Right ventricle myocardium superior (tissue), 1 donor: Measurements from ENCODE around the gene MYO1B. TPM values are rescaled to one million over a fixed set of nuclear protein-coding genes. Genes with fewer than 3 reads are reported as not detected.

Experiments used
- ATAC-seq: fragments of 200-7000 bp; cut with Tn5 transposase; one replicate; pipeline ENCODE4 v1.9.1; 2020; ENCODE audit warnings: mild to moderate bottlenecking; ENCODE audit not compliant: poor library complexity
- DNase-seq: peaks from one replicate; pipeline ENCODE4 v3.0.0-alpha.2; 2020
- intact Hi-C: fragments of 100-400 bp; cut with DNase I; formaldehyde crosslinking; loops from one replicate; pipeline ENCODE4 v1.11.2; 2022
- total RNA-seq: library from RNA; stranded (reverse); fragmentation: NEBNext Ultra II Directional; extraction: Animal tissue kit (Norgen Biotek cat#: 25700); gene quantifications from one replicate; pipeline ENCODE4 v1.2.1, GENCODE V29; 2021
- donor health status: DM: no; HTN: yes; CAD: no; lungs with severe emphysema.

MYO1B gene
- total RNA-seq, 1 donor from 2014 or later: 16.8 TPM

DNA sequence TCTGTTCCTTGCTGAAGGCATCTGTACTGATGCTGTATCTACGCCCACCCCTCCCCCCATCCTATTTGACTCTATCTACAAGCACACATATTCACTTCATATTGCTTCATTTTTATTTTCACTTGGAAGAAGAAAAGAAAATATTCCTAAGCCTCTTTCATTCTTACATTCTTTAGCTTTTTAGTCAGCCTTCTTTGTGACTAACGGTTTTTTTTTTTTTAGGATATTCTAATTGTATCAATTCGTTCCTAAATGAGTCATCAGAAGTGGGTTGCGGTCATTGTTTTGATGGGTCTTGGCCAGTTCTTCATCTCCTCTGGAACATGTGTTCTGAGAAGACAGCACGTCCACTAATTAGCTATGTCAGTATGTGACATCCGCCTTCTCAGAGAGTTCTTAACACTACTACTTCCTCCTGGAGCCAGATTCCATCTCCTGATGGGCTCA lies 88.7 kb downstream of the MYO1B start:
- intact Hi-C loops: no loop called here
- ATAC-seq: peak; percentile 31
- DNase-seq: no peak

GRCh38 chr2:191335875-191336464 lies 90.8 kb downstream of the MYO1B start:
- intact Hi-C loops: no loop called here
- DNase-seq (no peak), ATAC-seq (peak; percentile 49)

DNA sequence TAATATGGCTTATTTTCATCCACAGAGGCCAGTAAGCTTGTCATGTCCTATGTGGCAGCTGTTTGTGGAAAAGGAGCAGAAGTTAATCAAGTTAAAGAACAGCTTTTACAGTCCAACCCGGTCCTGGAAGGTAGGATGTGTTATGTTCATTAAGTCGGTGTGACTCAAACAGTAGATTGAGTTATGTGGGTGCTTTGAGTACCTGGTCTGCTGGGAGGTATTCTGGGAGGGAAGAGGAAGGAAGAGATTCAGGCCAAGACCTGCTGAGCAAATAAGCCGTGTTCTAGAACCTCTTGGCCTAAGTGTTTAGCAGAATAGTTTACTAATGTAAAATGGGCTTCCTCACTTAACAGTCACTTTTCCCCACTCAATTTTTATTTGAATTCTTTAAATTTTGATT lies 96.2 kb downstream of the MYO1B start:
- DNase-seq (no peak), ATAC-seq (no peak)
- intact Hi-C loops: no loop called here

DNA sequence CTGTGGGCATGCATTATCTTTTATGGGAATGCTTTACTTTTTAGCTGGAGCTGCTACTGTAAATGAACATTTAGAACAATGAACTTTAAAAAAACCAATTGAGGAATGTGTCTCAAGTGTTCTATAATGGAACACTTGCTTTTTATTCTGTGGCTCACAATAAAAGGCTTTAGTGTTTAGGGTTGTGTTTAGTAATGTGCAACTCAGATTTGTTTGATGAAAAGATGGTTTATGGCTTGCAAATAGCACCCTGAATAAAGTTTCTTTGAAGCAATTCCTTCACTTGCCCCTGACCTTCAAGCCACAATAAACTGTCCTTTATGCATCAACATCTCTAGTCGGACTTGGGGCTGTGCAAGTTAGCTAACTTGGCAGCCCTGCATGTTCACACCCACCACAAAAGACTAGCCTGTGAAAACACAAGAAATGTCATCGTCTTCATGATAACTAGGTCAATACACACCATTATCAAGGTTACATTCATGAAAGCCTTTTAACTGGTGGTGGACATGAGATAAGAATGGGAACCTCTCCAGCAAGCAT lies 98.7 kb downstream of the MYO1B start:
- ATAC-seq (no peak), DNase-seq (no peak)
- intact Hi-C loops: no loop called here

DNA sequence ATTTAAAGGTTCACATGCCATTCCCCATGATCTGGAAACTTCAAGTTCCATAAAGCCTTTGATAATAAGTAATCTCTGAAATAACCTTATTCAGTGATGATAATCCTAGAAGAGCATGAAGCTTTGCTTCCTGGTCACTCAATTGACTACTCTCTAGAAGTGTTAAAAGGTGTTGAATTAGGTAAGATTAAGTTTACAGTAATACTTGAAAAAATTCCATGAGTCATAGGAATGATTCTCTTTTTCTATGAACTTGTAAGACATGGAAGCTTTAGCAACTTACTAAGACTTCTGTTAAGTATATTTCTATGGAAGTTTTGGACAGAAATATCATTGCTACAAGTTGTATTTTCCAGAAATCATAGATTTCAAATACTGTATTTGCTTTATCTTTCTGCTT lies 100.6 kb downstream of the MYO1B start:
- intact Hi-C loops: no loop called here
- DNase-seq (no peak), ATAC-seq (no peak)

DNA sequence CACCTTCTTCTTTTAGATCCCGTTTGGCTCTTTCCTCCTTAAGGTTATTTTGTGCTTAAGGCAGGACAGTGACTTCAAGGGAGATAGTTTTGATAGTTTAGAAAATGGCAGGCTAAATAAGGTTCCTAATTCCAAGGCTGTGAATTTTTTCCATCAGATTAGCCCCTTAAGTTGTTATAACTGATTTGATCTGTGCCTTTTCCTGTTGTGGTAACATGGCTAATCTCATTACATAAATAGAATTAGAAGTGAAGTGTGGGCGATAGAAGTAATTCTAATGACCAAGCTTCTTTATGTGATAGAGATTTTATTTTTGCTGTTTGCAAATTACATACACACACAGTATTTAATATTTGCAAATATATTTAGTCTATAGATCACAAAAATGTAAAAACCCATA lies 102.0 kb downstream of the MYO1B start:
- no peak for DNase-seq
- ATAC-seq: no peak
- intact Hi-C loops: no loop called here

GRCh38 chr2:191347881-191348280 lies 102.7 kb downstream of the MYO1B start:
- intact Hi-C loops: no loop called here

GRCh38 chr2:191349990-191350389 lies 104.8 kb downstream of the MYO1B start:
- no peak for ATAC-seq
- intact Hi-C loops: no loop called here
- DNase-seq: no peak

More at GRCh38 chr2:191347881-191348280, 102.7 kb downstream of the MYO1B start:
- ATAC-seq: no peak
- no peak for DNase-seq

DNA sequence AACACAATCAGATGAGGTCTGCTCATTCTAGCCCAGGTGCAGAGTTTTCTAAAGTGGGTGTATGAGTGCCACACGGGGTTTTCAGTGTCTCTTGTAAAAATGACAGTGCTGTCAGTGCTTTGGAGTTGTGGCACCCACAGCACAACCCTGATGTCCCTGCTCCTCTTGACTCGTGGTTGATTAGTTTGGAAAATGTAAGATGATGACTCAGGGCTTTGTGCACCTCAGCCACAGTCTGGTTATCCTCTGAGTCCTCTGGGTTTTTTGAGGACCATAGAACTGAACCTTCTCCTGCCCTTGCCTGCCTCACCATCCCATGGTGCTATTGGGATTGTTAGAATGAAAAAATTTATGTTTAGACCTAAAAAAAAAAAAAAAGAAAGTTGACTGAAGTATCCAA lies 105.6 kb downstream of the MYO1B start:
- intact Hi-C loops: no loop called here
- DNase-seq (no peak), ATAC-seq (peak; percentile 20)

- ATAC-seq: no peak
- intact Hi-C loops: no loop called here
- DNase-seq: no peak
These were observed 106.1 kb downstream of the MYO1B start for GRCh38 chr2:191351298-191351697.

- DNase-seq (no peak), ATAC-seq (no peak)
- intact Hi-C loops: no loop called here
These were observed 106.7 kb downstream of the MYO1B start for GRCh38 chr2:191351921-191352320.

DNA sequence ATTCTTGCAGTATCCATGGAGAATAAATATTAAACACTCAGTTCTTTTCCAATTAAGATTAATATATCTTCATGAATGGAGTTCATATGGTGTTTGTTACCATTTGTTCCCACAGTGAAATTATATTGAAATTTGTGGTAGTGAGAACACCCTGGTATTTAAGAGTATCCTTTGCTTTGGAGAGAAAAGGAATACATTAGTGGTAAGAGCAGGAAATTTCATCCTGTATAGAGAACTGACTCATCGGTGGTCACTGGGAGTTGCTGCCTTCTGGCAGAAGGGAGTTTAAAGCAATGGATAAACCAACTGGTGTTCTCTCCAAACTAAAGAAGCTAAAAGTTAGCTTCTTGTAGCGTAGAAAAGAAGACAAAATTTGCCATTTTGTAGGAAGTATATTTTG lies 107.3 kb downstream of the MYO1B start:
- DNase-seq (no peak), ATAC-seq (no peak)
- intact Hi-C loops: no loop called here

- intact Hi-C loops: no loop called here
- DNase-seq: no peak
- ATAC-seq: no peak
These were observed 110.1 kb downstream of the MYO1B start for GRCh38 chr2:191355170-191355758.

- ATAC-seq (no peak), DNase-seq (no peak)
- intact Hi-C loops: no loop called here
These were observed 112.5 kb downstream of the MYO1B start for GRCh38 chr2:191357678-191358077.

DNA sequence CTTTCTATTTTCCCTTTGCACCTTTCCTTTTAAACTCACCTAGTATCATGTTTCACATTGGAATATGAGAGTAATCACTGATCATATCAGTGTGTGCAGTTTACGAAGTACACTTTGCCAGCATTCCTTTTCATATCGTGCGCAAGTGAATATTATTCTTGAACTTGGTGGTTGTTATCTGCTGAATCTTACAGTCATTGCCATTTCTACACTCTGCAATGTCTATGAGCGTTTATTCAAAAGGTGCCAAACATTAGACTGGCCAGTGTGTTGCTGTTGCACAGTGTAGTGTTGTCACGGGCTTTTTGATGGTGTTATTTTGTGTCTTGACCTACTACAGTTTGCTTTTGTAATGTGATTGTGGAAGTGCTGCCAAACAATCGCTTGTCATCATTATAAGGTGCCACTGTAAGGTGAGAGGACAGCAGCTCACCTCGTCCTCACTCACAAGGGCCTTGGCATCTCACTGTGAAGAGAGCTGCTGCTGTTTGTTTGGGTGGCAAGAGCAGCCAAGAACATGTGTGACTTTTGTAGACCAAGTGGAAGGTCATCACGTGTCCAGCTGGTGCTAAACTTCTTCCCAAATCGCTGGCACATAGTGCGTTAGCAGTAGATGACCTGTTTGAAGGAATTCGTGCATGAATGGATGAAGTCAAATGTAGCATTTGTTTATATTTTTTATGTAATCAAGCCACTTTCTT lies 113.3 kb downstream of the MYO1B start:
- ATAC-seq (peak; percentile 95), DNase-seq (peak; percentile 43)
- intact Hi-C loops: no loop called here

- DNase-seq (no peak), ATAC-seq (no peak)
- intact Hi-C loops: no loop called here
These were observed 113.9 kb downstream of the MYO1B start for GRCh38 chr2:191359133-191359532.

DNA sequence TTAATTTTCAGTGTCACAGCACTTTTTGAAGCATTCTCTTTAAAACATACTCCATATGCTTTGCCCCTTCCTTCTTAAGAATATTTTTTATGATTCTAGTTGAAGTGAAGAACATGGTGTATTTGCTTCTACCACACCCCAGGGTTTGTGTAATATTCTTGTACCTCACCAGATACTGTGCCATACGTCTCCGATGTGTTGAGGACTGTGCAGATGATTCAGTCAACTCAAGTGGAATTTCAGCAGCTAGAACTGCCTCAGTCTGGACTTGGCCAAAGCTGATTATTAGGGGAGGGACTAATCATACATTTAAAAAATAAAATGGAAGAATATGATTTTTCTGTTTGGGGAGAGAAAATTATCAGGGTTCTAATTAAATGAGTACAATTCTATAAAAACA lies 115.7 kb downstream of the MYO1B start:
- ATAC-seq (no peak), DNase-seq (no peak)
- intact Hi-C loops: loop anchor here (10.0 kb wide), 1 partner anchor 116 kb away; the partner anchor contains the start of gene MYO1B

DNA sequence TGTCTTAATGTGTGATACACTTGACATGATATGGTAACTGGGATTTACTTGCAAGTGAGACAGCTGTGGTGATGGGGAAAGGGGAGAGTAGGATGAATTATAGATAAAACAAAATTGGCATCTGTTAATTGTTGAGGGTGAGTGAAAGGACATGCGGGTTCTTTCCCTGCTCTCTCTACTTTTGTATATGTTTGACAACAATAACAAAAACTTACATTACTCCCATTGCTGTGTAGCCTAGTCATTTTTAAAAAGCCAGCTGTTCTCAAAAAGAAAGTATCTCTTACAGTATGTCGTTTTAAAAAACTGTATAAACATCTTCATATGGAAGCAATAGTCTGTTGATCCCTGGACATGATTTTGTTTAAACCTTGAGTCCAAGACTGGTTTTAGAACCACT lies 117.6 kb downstream of the MYO1B start:
- DNase-seq (no peak), ATAC-seq (no peak)
- intact Hi-C loops: loop anchor here (10.0 kb wide), 1 partner anchor 118 kb away; the partner anchor contains the start of gene MYO1B

DNA sequence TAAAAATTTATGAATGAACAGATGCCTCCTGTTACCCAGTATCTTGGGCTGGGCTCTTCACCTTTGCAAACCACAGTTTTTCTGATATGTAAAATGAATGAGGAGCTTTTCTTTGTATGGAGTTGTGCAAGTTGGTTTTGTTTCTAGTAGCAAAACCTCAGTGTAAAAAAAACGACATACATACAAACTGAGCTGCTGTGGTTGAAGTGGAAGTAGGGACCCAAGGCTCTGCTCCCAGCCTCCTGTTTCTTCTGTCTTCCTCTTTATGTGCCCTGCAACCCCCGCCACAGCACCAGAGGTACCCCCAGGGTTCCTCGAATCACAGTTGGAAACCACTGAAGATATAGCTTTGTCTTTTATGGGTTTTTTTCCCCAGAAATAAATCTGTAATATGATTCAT lies 118.1 kb downstream of the MYO1B start:
- intact Hi-C loops: loop anchor here (10.0 kb wide), 1 partner anchor 118 kb away; the partner anchor contains the start of gene MYO1B
- DNase-seq: no peak
- no peak for ATAC-seq

DNA sequence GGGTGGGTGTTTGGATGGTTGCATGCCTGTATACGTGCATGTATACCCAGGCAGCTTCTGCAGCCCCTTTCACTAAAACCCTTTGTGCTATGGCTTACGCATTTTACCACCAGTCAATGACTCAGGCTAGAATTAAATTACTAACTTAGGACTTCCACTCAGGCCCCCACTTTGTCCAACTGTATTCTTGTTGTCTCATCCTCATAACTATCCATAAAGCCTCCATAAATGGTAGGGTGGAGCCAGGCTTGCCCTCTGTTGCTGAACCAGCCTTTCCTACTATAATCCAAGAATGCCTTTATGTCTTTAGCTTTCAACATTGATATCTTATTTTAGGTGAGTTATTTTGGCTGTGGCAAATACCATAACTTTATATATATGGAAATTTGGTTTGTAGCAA lies 119.9 kb downstream of the MYO1B start:
- no peak for DNase-seq
- ATAC-seq: no peak
- intact Hi-C loops: loop anchor here (10.0 kb wide), 1 partner anchor 120 kb away; the partner anchor contains the start of gene MYO1B
